H1 (cell line): Measurements from ENCODE around the gene UGT2B7. TPM values are rescaled to one million over a fixed set of nuclear protein-coding genes. Genes with fewer than 3 reads are reported as not detected.

ENCODE experiments used
- CTCF ChIA-PET: fragments of 300-600 bp; sonication (Branson Sonifier 250); formaldehyde crosslinking; loops from one replicate; lab custom pipeline; 2021; ENCODE audit not compliant: partially characterized antibody; lab: Charles Lee
- POLR2A ChIA-PET: fragments of 300-600 bp; sonication (Branson Sonifier 250); formaldehyde crosslinking; loops from one replicate; lab custom pipeline; 2021; ENCODE audit warnings: inconsistent platforms; ENCODE audit not compliant: partially characterized antibody; lab: Charles Lee
- DNase-seq, 2 experiments: peaks; one replicate each; pipeline versions ENCODE4 v3.0.0 to v3.0.0-alpha.2; 2010 to 2022; ENCODE audit warnings: low spot score in 2 of 2, low read depth in 1 of 2, mixed read lengths in 1 of 2
- FAIRE-seq: peaks from 2 replicates; lab custom pipeline; 2011; peaks lifted over from hg19 to GRCh38; lab: Jason Lieb, UNC
- H2AFZ ChIP-seq: 2 replicates; pipeline ENCODE4 v1.8.1; 2012; ENCODE audit warnings: low read length, inconsistent platforms
- H2AK5ac ChIP-seq: 2 replicates; pipeline ENCODE4 v1.6.1; 2013; ENCODE audit warnings: low read depth, low read length
- H2BK120ac ChIP-seq: replicated peaks from 2 replicates; pipeline ENCODE3; 2013; ENCODE audit warnings: low read depth, low read length, inconsistent platforms
- H2BK12ac ChIP-seq: 2 replicates; pipeline ENCODE4 v1.6.1; 2013; ENCODE audit warnings: low read depth, low read length
- H2BK15ac ChIP-seq: 2 replicates; pipeline ENCODE4 v1.6.1; 2013; ENCODE audit warnings: low read length
- H2BK20ac ChIP-seq: 2 replicates; pipeline ENCODE4 v1.6.1; 2013; ENCODE audit warnings: low read length
- H2BK5ac ChIP-seq: 2 replicates; pipeline ENCODE4 v1.6.1; 2013; ENCODE audit warnings: low read depth, low read length
- H3K14ac ChIP-seq: 2 replicates; pipeline ENCODE4 v1.6.1; 2013; ENCODE audit warnings: inconsistent platforms; ENCODE audit not compliant: insufficient read length
- H3K18ac ChIP-seq: 2 replicates; pipeline ENCODE4 v1.6.1; 2013; ENCODE audit warnings: low read length; ENCODE audit errors: extremely low read depth
- H3K23ac ChIP-seq: 2 replicates; pipeline ENCODE4 v1.6.1; 2013; ENCODE audit warnings: inconsistent platforms; ENCODE audit not compliant: insufficient read length
- H3K23me2 ChIP-seq: 2 replicates; pipeline ENCODE4 v1.6.1; 2013; ENCODE audit warnings: low read depth, low read length
- H3K27ac ChIP-seq: 2 replicates; pipeline ENCODE4 v1.6.1; 2011; ENCODE audit warnings: low read depth, low read length, inconsistent platforms
- H3K27me3 ChIP-seq, 4 experiments: replicated peaks in 1 of 4; 1 replicate in 1 of 4; 2 replicates in 3 of 4; pipeline versions ENCODE4 v1.6.1 to v1.8.1; 2011 to 2013; ENCODE audit warnings: low read length in 3 of 4, mild to moderate bottlenecking in 3 of 4, inconsistent platforms in 2 of 4, mixed read lengths in 2 of 4, moderate library complexity in 1 of 4; ENCODE audit not compliant: control insufficient read depth in 3 of 4, insufficient read depth in 3 of 4; ENCODE audit errors: extremely low read depth in 1 of 4
- H3K36me3 ChIP-seq, 4 experiments: 2 replicates each; pipeline versions ENCODE4 v1.6.1 to v1.8.1; 2011 to 2013; ENCODE audit warnings: mild to moderate bottlenecking in 4 of 4, low read length in 3 of 4, moderate library complexity in 2 of 4, control low read depth in 1 of 4, inconsistent platforms in 1 of 4; ENCODE audit not compliant: insufficient read depth in 4 of 4, control insufficient read depth in 2 of 4
- H3K4ac ChIP-seq: replicated peaks from 2 replicates; pipeline ENCODE3; 2013; ENCODE audit warnings: low read length, low read depth, mixed read lengths, inconsistent platforms; ENCODE audit not compliant: insufficient read length
- H3K4me1 ChIP-seq, 4 experiments: replicated peaks in 1 of 4; 1 replicate in 1 of 4; 2 replicates in 3 of 4; pipeline versions ENCODE4 v1.6.1 to v1.8.1; 2011 to 2013; ENCODE audit warnings: low read length in 3 of 4, inconsistent platforms in 2 of 4, mixed read lengths in 1 of 4; ENCODE audit not compliant: insufficient read depth in 4 of 4, control insufficient read depth in 3 of 4
- H3K4me2 ChIP-seq, 2 experiments: 2 replicates each; pipeline versions ENCODE4 v1.6.1 to v1.8.1; 2011 to 2013; ENCODE audit warnings: low read depth in 2 of 2, low read length in 2 of 2, control low read depth in 1 of 2, inconsistent platforms in 1 of 2, mild to moderate bottlenecking in 1 of 2; ENCODE audit not compliant: insufficient read depth in 1 of 2
- H3K4me3 ChIP-seq, 4 experiments: fragments of 200-600, 300-600 bp in 1 of 4; sonication (generic), shearing (Covaris generic), sonication (Bioruptor Twin) in 1 of 4; 2 replicates each; pipeline versions ENCODE4 v1.5.1 to v1.8.1; 2011 to 2016; ENCODE audit warnings: low read length in 4 of 4, low read depth in 3 of 4, control low read depth in 2 of 4, inconsistent platforms in 2 of 4, mild to moderate bottlenecking in 2 of 4, mixed read lengths in 1 of 4, moderate library complexity in 1 of 4; ENCODE audit not compliant: insufficient read depth in 2 of 4; ENCODE audit errors: extremely low read depth in 1 of 4
- H3K56ac ChIP-seq: replicated peaks from 2 replicates; pipeline ENCODE3; 2013; ENCODE audit warnings: low read depth, mild to moderate bottlenecking, mixed read lengths, low read length, inconsistent platforms; ENCODE audit not compliant: insufficient read length
- H3K79me1 ChIP-seq: 2 replicates; pipeline ENCODE4 v1.6.1; 2013; ENCODE audit warnings: low read depth, low read length, control low read depth
- H3K79me2 ChIP-seq, 2 experiments: 2 replicates each; pipeline versions ENCODE4 v1.6.1 to v1.8.1; 2012 to 2013; ENCODE audit warnings: low read length in 2 of 2, mild to moderate bottlenecking in 2 of 2, inconsistent platforms in 1 of 2; ENCODE audit not compliant: insufficient read depth in 2 of 2, control insufficient read depth in 1 of 2
- H3K9ac ChIP-seq, 4 experiments: replicated peaks in 1 of 4; 1 replicate in 1 of 4; 2 replicates in 3 of 4; pipeline versions ENCODE4 v1.6.1 to v1.8.1; 2011 to 2013; ENCODE audit warnings: low read depth in 3 of 4, low read length in 3 of 4, control low read depth in 2 of 4, mild to moderate bottlenecking in 2 of 4, moderate library complexity in 2 of 4, inconsistent platforms in 1 of 4; ENCODE audit errors: extremely low read depth in 1 of 4
- H3K9me3 ChIP-seq, 2 experiments: 2 replicates each; pipeline versions ENCODE4 v1.6.1 to v1.8.1; 2012 to 2013; ENCODE audit warnings: mild to moderate bottlenecking in 2 of 2, moderate library complexity in 2 of 2, control low read depth in 1 of 2, inconsistent platforms in 1 of 2, low read depth in 1 of 2, low read length in 1 of 2, mixed read lengths in 1 of 2; ENCODE audit not compliant: insufficient read depth in 2 of 2
- H4K20me1 ChIP-seq, 2 experiments: replicated peaks in 1 of 2; 2 replicates each; pipeline versions ENCODE3 to v1.8.1; 2011 to 2013; ENCODE audit warnings: inconsistent platforms in 2 of 2, low read length in 2 of 2, mild to moderate bottlenecking in 1 of 2; ENCODE audit not compliant: insufficient read depth in 2 of 2, control insufficient read depth in 1 of 2
- H4K5ac ChIP-seq: 2 replicates; pipeline ENCODE4 v1.6.1; 2013; ENCODE audit warnings: low read length, low read depth, mixed read lengths, inconsistent platforms; ENCODE audit not compliant: insufficient read length
- H4K8ac ChIP-seq: 2 replicates; pipeline ENCODE4 v1.8.0; 2013; ENCODE audit warnings: mild to moderate bottlenecking, moderate library complexity, low read length, inconsistent platforms; ENCODE audit not compliant: insufficient read depth; ENCODE audit errors: extremely low read depth
- H4K91ac ChIP-seq: replicated peaks from 2 replicates; pipeline ENCODE3; 2013; ENCODE audit warnings: low read length, mixed read lengths, inconsistent platforms; ENCODE audit not compliant: insufficient read length
- CREB1 ChIP-seq: IDR thresholded peaks from 2 replicates; pipeline ENCODE4 v1.6.1; 2012; ENCODE audit warnings: inconsistent platforms
- WGBS, 2 experiments: shearing (Covaris generic) in 1 of 2; methylation state at CpG; one replicate each; pipeline versions ENCODE4 v1.1.6 to v1.1.7; 2013 to 2015; ENCODE audit warnings: low lambda C conversion rate in 2 of 2, mixed read lengths in 2 of 2, inconsistent platforms in 1 of 2, low coverage in 1 of 2, missing lambda C conversion rate in 1 of 2; ENCODE audit not compliant: insufficient replicate concordance in 2 of 2, insufficient coverage in 1 of 2, insufficient read length in 1 of 2; ENCODE audit errors: extremely low coverage in 1 of 2, missing lambda C conversion rate in 1 of 2; 5-methylcytosine and 5-hydroxymethylcytosine counted together
- polyA plus RNA-seq, 7 experiments: library from polyadenylated mRNA; depleted of rRNA in 3 of 7; stranded (reverse) in 5 of 7; unstranded in 2 of 7; fragments of >200 nt in 5 of 7; fragments of 200-250 nt in 2 of 7; gene quantifications; 1 replicate in 5 of 7; 2 replicates in 1 of 7; 4 replicates in 1 of 7; pipeline versions ENCODE4 v1.2.1 to v1.2.3, GENCODE V29; 2011 to 2013; ENCODE audit warnings: missing spikeins in 2 of 7, mixed read lengths in 2 of 7
- total RNA-seq: library from RNA; stranded (reverse); fragmentation: NEBNext Ultra II Directional; extraction: Animal tissue kit (Norgen Biotek cat#: 25700); gene quantifications from 2 replicates; pipeline ENCODE4 v1.2.1, GENCODE V29; 2021

UGT2B7 gene
- total and polyA plus RNA-seq, 2 of the 8 experiments (the other 6 are each of a cell fraction or from before 2014, with no cell fraction given), result not detected

DNA sequence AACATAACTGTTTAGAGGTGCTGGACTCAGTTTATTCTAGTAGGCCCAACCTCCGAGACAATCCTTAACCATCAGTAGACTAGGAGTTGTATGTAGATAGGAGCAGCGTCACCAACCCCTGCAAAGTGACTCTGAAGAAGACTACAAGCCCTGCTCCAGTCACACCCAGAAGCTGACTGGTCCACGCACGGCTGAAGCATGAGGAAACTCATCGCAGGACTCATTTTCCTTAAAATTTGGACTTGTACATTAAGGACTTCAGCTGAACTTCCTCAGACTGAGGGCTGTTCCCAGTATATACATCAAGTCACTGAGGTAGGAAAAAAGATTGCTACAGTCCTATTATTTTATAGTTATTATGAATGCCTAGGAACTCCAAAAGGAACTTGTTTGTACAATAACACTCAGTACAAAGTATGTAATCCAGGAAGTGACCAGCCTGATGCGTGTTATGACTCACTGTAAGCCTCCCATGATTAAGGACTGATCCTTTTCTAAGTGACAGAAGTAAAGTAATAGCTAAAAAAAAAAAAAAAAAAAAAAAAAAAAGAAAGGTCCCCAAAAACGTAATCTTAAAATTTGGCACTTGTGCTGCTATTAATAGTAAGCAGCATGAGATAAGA, 41.6 kb upstream of the UGT2B7 start:
- ChIA-PET CTCF (interaction anchor here (0.9 to 1.0 kb wide), 2 partner anchors 30 to 116 kb away, joined by 3 to 4 read pairs; no protein-coding TSS in a partner anchor), POLR2A (no interaction called here)
- no peak overlapping the region for H2AFZ ChIP-seq
- no peak overlapping the region for H3K4ac ChIP-seq
- H3K4me3 ChIP-seq, result no peak overlapping the region
- no peaks in the 10 kb centered on the region for H3K79me2 ChIP-seq
- H3K9me3 ChIP-seq, result no peaks in the 10 kb centered on the region
- peaks cover 13 to 22% (median 14%) of the 10 kb centered on the region in 4 experiments; a peak in 6 of 7 replicates for H3K4me1 ChIP-seq
- H2BK120ac ChIP-seq, result no peak overlapping the region
- H3K36me3 ChIP-seq, result no peaks in the 10 kb centered on the region
- H2AK5ac ChIP-seq, result no peak overlapping the region
- H3K4me2 ChIP-seq, result no peak overlapping the region
- FAIRE-seq, result no peak
- WGBS, 2 experiments, result 96% methylated on average over 6 of the region's 7 CpGs; no CpG with 5 or more reads in 1 of the 2 experiments
- no peaks in the 10 kb centered on the region for H3K23me2 ChIP-seq
- TF ChIP-seq CREB1, result no peak
- no peak overlapping the region for H4K5ac ChIP-seq
- H4K8ac ChIP-seq, result no peak overlapping the region
- H3K27ac ChIP-seq, result no peak overlapping the region
- no peaks in the 10 kb centered on the region for H3K79me1 ChIP-seq
- no peak overlapping the region for H2BK5ac ChIP-seq
- H3K56ac ChIP-seq, result no peak overlapping the region
- no peak for DNase-seq
- no peak overlapping the region for H2BK15ac ChIP-seq
- H3K23ac ChIP-seq, result no peak overlapping the region
- no peak overlapping the region for H3K14ac ChIP-seq
- H4K20me1 ChIP-seq, result no peaks in the 10 kb centered on the region
- H3K18ac ChIP-seq, result no peak overlapping the region; the same call in 1 of the 2 replicates
- H2BK20ac ChIP-seq, result no peak overlapping the region
- H3K9ac ChIP-seq, result no peak overlapping the region
- no peaks in the 10 kb centered on the region for H3K27me3 ChIP-seq
- H2BK12ac ChIP-seq, result no peak overlapping the region
- H4K91ac ChIP-seq, result no peak overlapping the region
